GM18519 (cell line): ENCODE data around the gene PLA2G4F.

Experiments
- ATAC-seq: cut with Tn5 transposase; IDR thresholded peaks from one replicate; pipeline ENCODE4 v1.9.1; 2021; ENCODE audit warnings: mild to moderate bottlenecking, moderate library complexity; ENCODE audit not compliant: unreplicated experiment, low FRiP score

Gene PLA2G4F

GRCh38 chr15:42148808-42149492 lies 7.5 kb downstream of the PLA2G4F start:
- ATAC-seq, result no peak

- no peak for ATAC-seq
These were observed 9.1 kb downstream of the PLA2G4F start for GRCh38 chr15:42147431-42147735.

- no peak for ATAC-seq
These were observed 9.6 kb downstream of the PLA2G4F start for GRCh38 chr15:42146551-42147430.

- no peak for ATAC-seq
These were observed 10.6 kb downstream of the PLA2G4F start for GRCh38 chr15:42145546-42146455.

- ATAC-seq, result no peak
These were observed 11.5 kb downstream of the PLA2G4F start for GRCh38 chr15:42144841-42145375.

- no peak for ATAC-seq
These were observed 12.4 kb downstream of the PLA2G4F start for GRCh38 chr15:42143866-42144625.

GRCh38 chr15:42143356-42143755 lies 13.1 kb downstream of the PLA2G4F start:
- no peak for ATAC-seq

- ATAC-seq, result no peak
These were observed 14.4 kb downstream of the PLA2G4F start for GRCh38 chr15:42141795-42142667.

- no peak for ATAC-seq
These were observed 15.2 kb downstream of the PLA2G4F start for GRCh38 chr15:42141246-42141645.

- no peak for ATAC-seq
These were observed 15.9 kb downstream of the PLA2G4F start for GRCh38 chr15:42140383-42141070.

- no peak for ATAC-seq
These were observed 16.8 kb downstream of the PLA2G4F start for GRCh38 chr15:42139596-42139995.

- no peak for ATAC-seq
These were observed 17.5 kb downstream of the PLA2G4F start for GRCh38 chr15:42138968-42139386.

- ATAC-seq, result no peak
These were observed 18.0 kb downstream of the PLA2G4F start for GRCh38 chr15:42138411-42138810.

GRCh38 chr15:42137461-42138261 lies 18.8 kb downstream of the PLA2G4F start:
- no peak for ATAC-seq

- ATAC-seq, result no peak
These were observed 19.9 kb downstream of the PLA2G4F start for GRCh38 chr15:42136513-42136912.

- ATAC-seq, result no peak
These were observed 21.1 kb downstream of the PLA2G4F start for GRCh38 chr15:42135351-42135750.

- no peak for ATAC-seq
These were observed 21.7 kb downstream of the PLA2G4F start for GRCh38 chr15:42134617-42135245.
